ENCODE data around the gene GCNT1.

GCNT1 gene

DNA sequence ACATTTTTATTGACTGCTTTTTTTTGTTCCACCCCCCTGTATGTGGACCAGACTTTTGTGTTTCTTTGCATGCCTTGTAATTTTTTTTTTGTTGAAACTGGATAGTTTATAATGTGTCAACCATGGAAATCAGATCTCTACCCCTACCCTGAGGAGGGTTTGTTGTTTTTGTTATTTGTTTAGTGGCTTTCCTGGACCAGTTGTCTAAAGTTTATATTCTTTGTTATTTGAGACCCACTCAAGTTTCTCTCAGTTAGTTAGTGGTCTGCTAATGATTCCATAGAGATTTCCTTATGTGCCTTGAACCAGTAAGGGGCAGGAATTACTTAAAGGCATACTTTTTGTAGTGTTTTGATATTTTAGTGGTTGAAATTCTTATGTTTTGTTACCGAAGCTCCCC is 41.1 kb downstream of the GCNT1 start:
- no peak overlapping the region for H2AFZ ChIP-seq (ENCODE audit: low read length)
- H4K20me1 ChIP-seq (ENCODE audit: insufficient read depth, low read length, poor library complexity, severe bottlenecking): peaks cover 99% of the 10 kb centered on the region
- peaks cover 99% of the 10 kb centered on the region for H3K79me2 ChIP-seq (ENCODE audit: insufficient read depth, low read length)
- H3K27me3 ChIP-seq (ENCODE audit: insufficient read depth, low read length, poor library complexity, severe bottlenecking): no peaks in the 10 kb centered on the region
- H3K36me3 ChIP-seq (ENCODE audit: insufficient read depth, low read length): peaks cover 84% of the 10 kb centered on the region
- H3K4me2 ChIP-seq (ENCODE audit: low read depth, low read length, poor library complexity, severe bottlenecking): no peak overlapping the region
- no peaks in the 10 kb centered on the region for H3K9me2 ChIP-seq (replicated peaks; ENCODE audit: low read depth, low read length)
- H3K9ac ChIP-seq (ENCODE audit: low read depth, low read length, poor library complexity, severe bottlenecking): no peak overlapping the region
- no peaks in the 10 kb centered on the region for H3K9me3 ChIP-seq (ENCODE audit: insufficient read depth, low read depth, low read length)
- H3K4me3 ChIP-seq (ENCODE audit: low read length, poor library complexity, severe bottlenecking): no peak overlapping the region
- H3K4me1 ChIP-seq (ENCODE audit: insufficient read depth, low read length, poor library complexity, severe bottlenecking): no peaks in the 10 kb centered on the region
- H3F3A ChIP-seq (ENCODE audit: low read depth): peaks cover 3% of the 10 kb centered on the region; the same call in 1 of the 2 replicates
- TF ChIP-seq EZH2phosphoT487 (IDR thresholded peaks at IDR 0.05; ENCODE audit: borderline replicate concordance): no peak
- TF ChIP-seq, protein P1, sequence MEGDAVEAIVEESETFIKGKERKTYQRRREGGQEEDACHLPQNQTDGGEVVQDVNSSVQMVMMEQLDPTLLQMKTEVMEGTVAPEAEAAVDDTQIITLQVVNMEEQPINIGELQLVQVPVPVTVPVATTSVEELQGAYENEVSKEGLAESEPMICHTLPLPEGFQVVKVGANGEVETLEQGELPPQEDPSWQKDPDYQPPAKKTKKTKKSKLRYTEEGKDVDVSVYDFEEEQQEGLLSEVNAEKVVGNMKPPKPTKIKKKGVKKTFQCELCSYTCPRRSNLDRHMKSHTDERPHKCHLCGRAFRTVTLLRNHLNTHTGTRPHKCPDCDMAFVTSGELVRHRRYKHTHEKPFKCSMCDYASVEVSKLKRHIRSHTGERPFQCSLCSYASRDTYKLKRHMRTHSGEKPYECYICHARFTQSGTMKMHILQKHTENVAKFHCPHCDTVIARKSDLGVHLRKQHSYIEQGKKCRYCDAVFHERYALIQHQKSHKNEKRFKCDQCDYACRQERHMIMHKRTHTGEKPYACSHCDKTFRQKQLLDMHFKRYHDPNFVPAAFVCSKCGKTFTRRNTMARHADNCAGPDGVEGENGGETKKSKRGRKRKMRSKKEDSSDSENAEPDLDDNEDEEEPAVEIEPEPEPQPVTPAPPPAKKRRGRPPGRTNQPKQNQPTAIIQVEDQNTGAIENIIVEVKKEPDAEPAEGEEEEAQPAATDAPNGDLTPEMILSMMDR (conservative IDR thresholded peaks at IDR 0.05; ENCODE audit: low read length): no peak

DNA sequence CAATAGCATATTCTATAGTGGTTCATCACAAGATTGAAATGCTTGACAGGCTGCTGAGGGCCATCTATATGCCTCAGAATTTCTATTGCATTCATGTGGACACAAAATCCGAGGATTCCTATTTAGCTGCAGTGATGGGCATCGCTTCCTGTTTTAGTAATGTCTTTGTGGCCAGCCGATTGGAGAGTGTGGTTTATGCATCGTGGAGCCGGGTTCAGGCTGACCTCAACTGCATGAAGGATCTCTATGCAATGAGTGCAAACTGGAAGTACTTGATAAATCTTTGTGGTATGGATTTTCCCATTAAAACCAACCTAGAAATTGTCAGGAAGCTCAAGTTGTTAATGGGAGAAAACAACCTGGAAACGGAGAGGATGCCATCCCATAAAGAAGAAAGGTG is 43.8 kb downstream of the GCNT1 start:
- no peak overlapping the region for H3K4me2 ChIP-seq (ENCODE audit: low read depth, low read length, poor library complexity, severe bottlenecking)
- no peak overlapping the region for H3K9ac ChIP-seq (ENCODE audit: low read depth, low read length, poor library complexity, severe bottlenecking)
- no peak overlapping the region for H3K4me3 ChIP-seq (ENCODE audit: low read length, poor library complexity, severe bottlenecking)
- no peak for TF ChIP-seq EZH2phosphoT487 (IDR thresholded peaks at IDR 0.05; ENCODE audit: borderline replicate concordance)
- TF ChIP-seq, protein P1 (conservative IDR thresholded peaks at IDR 0.05; ENCODE audit: low read length): no peak
- peaks cover 5% of the 10 kb centered on the region; the same call in 1 of the 2 replicates for H3F3A ChIP-seq (ENCODE audit: low read depth)
- peaks cover 91% of the 10 kb centered on the region for H4K20me1 ChIP-seq (ENCODE audit: insufficient read depth, low read length, poor library complexity, severe bottlenecking)
- no peaks in the 10 kb centered on the region for H3K4me1 ChIP-seq (ENCODE audit: insufficient read depth, low read length, poor library complexity, severe bottlenecking)
- no peaks in the 10 kb centered on the region for H3K9me2 ChIP-seq (replicated peaks; ENCODE audit: low read depth, low read length)
- no peaks in the 10 kb centered on the region for H3K9me3 ChIP-seq (ENCODE audit: insufficient read depth, low read depth, low read length)
- H3K27me3 ChIP-seq (ENCODE audit: insufficient read depth, low read length, poor library complexity, severe bottlenecking): no peaks in the 10 kb centered on the region
- no peak overlapping the region for H2AFZ ChIP-seq (ENCODE audit: low read length)
- peaks cover 90% of the 10 kb centered on the region for H3K79me2 ChIP-seq (ENCODE audit: insufficient read depth, low read length)
- H3K36me3 ChIP-seq (ENCODE audit: insufficient read depth, low read length): peaks cover 83% of the 10 kb centered on the region

DNA sequence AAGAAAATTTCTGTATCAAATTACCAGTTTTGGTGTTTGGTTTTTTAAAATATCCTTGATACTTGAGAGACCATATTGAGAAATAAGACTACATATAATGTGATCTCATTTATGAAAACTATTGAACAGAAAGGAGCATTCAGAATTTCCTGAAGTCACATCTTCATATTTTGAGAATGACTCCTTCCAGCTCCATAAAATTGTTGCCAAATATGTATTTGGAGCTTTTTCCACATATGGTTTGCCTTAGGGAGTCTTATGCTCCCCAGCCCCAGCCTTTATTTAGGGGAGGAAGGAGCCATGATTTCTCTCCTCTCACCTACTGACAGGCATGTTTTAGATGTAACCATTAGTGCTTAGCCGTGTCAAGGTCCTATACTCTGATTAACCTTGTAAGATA is 51.1 kb downstream of the GCNT1 start:
- Histone ChIP-seq H3K79me2 (ENCODE audit: insufficient read depth, low read length) (peaks cover 19% of the 10 kb centered on the region), H3K9me2 (replicated peaks; ENCODE audit: low read depth, low read length) (no peaks in the 10 kb centered on the region), H3K9me3 (ENCODE audit: insufficient read depth, low read depth, low read length) (peaks cover 6% of the 10 kb centered on the region; the same call in 1 of the 2 replicates), H3F3A (ENCODE audit: low read depth) (peaks cover 6% of the 10 kb centered on the region; the same call in 1 of the 2 replicates), H3K36me3 (ENCODE audit: insufficient read depth, low read length) (peaks cover 24% of the 10 kb centered on the region), H3K4me3 (ENCODE audit: low read length, poor library complexity, severe bottlenecking) (no peak overlapping the region), H3K9ac (ENCODE audit: low read depth, low read length, poor library complexity, severe bottlenecking) (no peak overlapping the region), H3K4me1 (ENCODE audit: insufficient read depth, low read length, poor library complexity, severe bottlenecking) (no peaks in the 10 kb centered on the region), H2AFZ (ENCODE audit: low read length) (no peak overlapping the region), H3K4me2 (ENCODE audit: low read depth, low read length, poor library complexity, severe bottlenecking) (no peak overlapping the region), H3K27me3 (ENCODE audit: insufficient read depth, low read length, poor library complexity, severe bottlenecking) (no peaks in the 10 kb centered on the region), H4K20me1 (ENCODE audit: insufficient read depth, low read length, poor library complexity, severe bottlenecking) (peaks cover 19% of the 10 kb centered on the region)
- TF ChIP-seq EZH2phosphoT487 (IDR thresholded peaks at IDR 0.05; ENCODE audit: borderline replicate concordance): no peak
- TF ChIP-seq, protein P1 (conservative IDR thresholded peaks at IDR 0.05; ENCODE audit: low read length): no peak
